Measurements from ENCODE around the gene NDOR1. TPM values are rescaled to one million over a fixed set of nuclear protein-coding genes. Genes with fewer than 3 reads are reported as not detected.
A peak's percentile ranks its signal among the peaks of the same experiment; 100 is the strongest.

The NDOR1 gene
- total RNA-seq, 4 donors from 2014 or later: 14.3 to 47.5 (median 22.0) TPM

- no peak for DNase-seq
- no peak for TF ChIP-seq POLR2A (IDR thresholded peaks at IDR 0.05)
- TF ChIP-seq EP300 (IDR thresholded peaks at IDR 0.05; ENCODE audit: low read depth): no peak
- TF ChIP-seq POLR2AphosphoS5 (IDR thresholded peaks at IDR 0.05): no peak
- no peak for TF ChIP-seq CTCF (IDR thresholded peaks at IDR 0.05)
- H3K36me3 ChIP-seq: no peaks in the 10 kb centered on the region
- H3K27me3 ChIP-seq: peaks cover 100% of the 10 kb centered on the region
- no peaks in the 10 kb centered on the region for H3K9me3 ChIP-seq
- 75% methylated on average over 34 of the region's 34 CpGs; no CpG with 5 or more reads in 1 of the 2 donors for WGBS, 2 donors (ENCODE audit: low coverage in 1 of 2)
- no peak overlapping the region for H3K4me3 ChIP-seq
- H3K27ac ChIP-seq: no peak overlapping the region
- intact Hi-C loops (cut with DNase I; ENCODE audit: low total_unique reads) (no loop called here), in situ Hi-C loops (cut with MboI; ENCODE audit: low pct_ligation_motif_present in 1 of 4, low pct_unique_long_range_greater_than_20kb in 1 of 4, low sequenced_read_pairs in 3 of 4) (no loop called here)
- H3K4me1 ChIP-seq: peaks cover 19 to 48% (median 44%) of the 10 kb centered on the region in 4 donors
Measured at GRCh38 chr9:137164370-137165249, 40.9 kb upstream of the NDOR1 start.

- H3K4me1 ChIP-seq: peaks cover 19 to 52% (median 50%) of the 10 kb centered on the region in 4 donors
- in situ Hi-C loops (cut with MboI; ENCODE audit: low pct_ligation_motif_present in 1 of 4, low pct_unique_long_range_greater_than_20kb in 1 of 4, low sequenced_read_pairs in 3 of 4) (no loop called here), intact Hi-C loops (cut with DNase I; ENCODE audit: low total_unique reads) (no loop called here)
- peaks cover 100% of the 10 kb centered on the region for H3K27me3 ChIP-seq
- no peak for TF ChIP-seq CTCF (IDR thresholded peaks at IDR 0.05)
- 85 to 95% methylated on average over 4 to 32 of the region's 32 CpGs for WGBS, 2 donors (ENCODE audit: low coverage in 1 of 2)
- H3K4me3 ChIP-seq: no peak overlapping the region
- H3K9me3 ChIP-seq: no peaks in the 10 kb centered on the region
- DNase-seq: no peak
- no peak overlapping the region for H3K27ac ChIP-seq
- no peaks in the 10 kb centered on the region for H3K36me3 ChIP-seq
Measured at GRCh38 chr9:137165250-137165836, 40.2 kb upstream of the NDOR1 start.

GRCh38 chr9:137166380-137167229 lies 38.9 kb upstream of the NDOR1 start:
- DNase-seq: no peak
- Histone ChIP-seq H3K4me1 (peaks cover 19 to 55% (median 50%) of the 10 kb centered on the region in 4 donors), H3K27ac (no peak overlapping the region), H3K27me3 (peaks cover 100% of the 10 kb centered on the region), H3K4me3 (no peak overlapping the region), H3K9me3 (no peaks in the 10 kb centered on the region), H3K36me3 (no peaks in the 10 kb centered on the region)
- in situ Hi-C loops (cut with MboI; ENCODE audit: low pct_ligation_motif_present in 1 of 4, low pct_unique_long_range_greater_than_20kb in 1 of 4, low sequenced_read_pairs in 3 of 4) (no loop called here), intact Hi-C loops (cut with DNase I; ENCODE audit: low total_unique reads) (no loop called here)
- TF ChIP-seq CTCF (IDR thresholded peaks at IDR 0.05) (no peak), EP300 (IDR thresholded peaks at IDR 0.05; ENCODE audit: low read depth) (no peak)
- WGBS, 2 donors (ENCODE audit: low coverage in 1 of 2): 62 to 66% methylated on average over 7 to 20 of the region's 22 CpGs

- Histone ChIP-seq H3K4me3 (peak overlapping the region in 3 of 4 donors; percentile 30 to 48 (median 46)), H3K27me3 (peaks cover 100% of the 10 kb centered on the region), H3K9me3 (no peaks in the 10 kb centered on the region), H3K4me1 (peaks cover 19 to 48% (median 43%) of the 10 kb centered on the region in 4 donors), H3K27ac (peak overlapping the region in 1 of 4 donors; percentile 72), H3K36me3 (no peaks in the 10 kb centered on the region)
- in situ Hi-C loops (cut with MboI; ENCODE audit: low pct_ligation_motif_present in 1 of 4, low pct_unique_long_range_greater_than_20kb in 1 of 4, low sequenced_read_pairs in 3 of 4) (no loop called here), intact Hi-C loops (cut with DNase I; ENCODE audit: low total_unique reads) (no loop called here)
- no peak for DNase-seq
- 21% methylated on average over 42 of the region's 44 CpGs; no CpG with 5 or more reads in 1 of the 2 donors for WGBS, 2 donors (ENCODE audit: low coverage in 1 of 2)
- TF ChIP-seq EP300 (IDR thresholded peaks at IDR 0.05; ENCODE audit: low read depth) (no peak), CTCF (IDR thresholded peaks at IDR 0.05) (no peak), POLR2AphosphoS5 (IDR thresholded peaks at IDR 0.05) (no peak), POLR2A (IDR thresholded peaks at IDR 0.05) (no peak)
Measured at GRCh38 chr9:137167277-137167746, 38.2 kb upstream of the NDOR1 start.

All from transverse colon (tissue), 4 donors.